ENCODE results near the gene MYRF. TPM values are rescaled to one million over a fixed set of nuclear protein-coding genes. Genes with fewer than 3 reads are reported as not detected.

MYRF gene
- total RNA-seq, 1 donor from 2014 or later: 13.7 TPM

DNA sequence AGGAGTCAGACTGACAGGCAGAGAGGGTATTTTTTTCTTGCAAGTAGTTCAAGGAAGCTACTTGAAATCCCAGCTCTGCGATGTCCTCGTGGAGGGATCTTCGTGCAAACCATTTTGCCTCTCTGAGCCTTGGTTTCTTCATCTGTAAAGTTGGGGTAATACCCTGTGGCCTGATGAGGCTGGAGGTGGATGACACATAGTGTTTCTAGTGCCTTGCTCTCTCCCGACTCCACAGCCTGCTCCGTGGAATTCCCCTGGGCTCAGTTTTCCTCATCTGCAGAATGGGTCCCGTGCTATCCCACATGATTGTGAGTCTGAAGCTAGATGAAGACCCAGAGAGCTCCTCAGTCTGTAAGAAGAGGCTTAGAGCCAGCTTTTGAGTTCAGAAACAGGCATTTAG is 39.6 kb upstream of the MYRF start:
- no peak overlapping the region for H3K4me3 ChIP-seq (ENCODE audit: low read depth, low read length)
- H3K27me3 ChIP-seq (ENCODE audit: control insufficient read depth, insufficient read depth, low read length): peaks cover 2% of the 10 kb centered on the region
- H3K36me3 ChIP-seq (ENCODE audit: control insufficient read depth, insufficient read depth, low read length): no peaks in the 10 kb centered on the region
- TF ChIP-seq, protein P1, sequence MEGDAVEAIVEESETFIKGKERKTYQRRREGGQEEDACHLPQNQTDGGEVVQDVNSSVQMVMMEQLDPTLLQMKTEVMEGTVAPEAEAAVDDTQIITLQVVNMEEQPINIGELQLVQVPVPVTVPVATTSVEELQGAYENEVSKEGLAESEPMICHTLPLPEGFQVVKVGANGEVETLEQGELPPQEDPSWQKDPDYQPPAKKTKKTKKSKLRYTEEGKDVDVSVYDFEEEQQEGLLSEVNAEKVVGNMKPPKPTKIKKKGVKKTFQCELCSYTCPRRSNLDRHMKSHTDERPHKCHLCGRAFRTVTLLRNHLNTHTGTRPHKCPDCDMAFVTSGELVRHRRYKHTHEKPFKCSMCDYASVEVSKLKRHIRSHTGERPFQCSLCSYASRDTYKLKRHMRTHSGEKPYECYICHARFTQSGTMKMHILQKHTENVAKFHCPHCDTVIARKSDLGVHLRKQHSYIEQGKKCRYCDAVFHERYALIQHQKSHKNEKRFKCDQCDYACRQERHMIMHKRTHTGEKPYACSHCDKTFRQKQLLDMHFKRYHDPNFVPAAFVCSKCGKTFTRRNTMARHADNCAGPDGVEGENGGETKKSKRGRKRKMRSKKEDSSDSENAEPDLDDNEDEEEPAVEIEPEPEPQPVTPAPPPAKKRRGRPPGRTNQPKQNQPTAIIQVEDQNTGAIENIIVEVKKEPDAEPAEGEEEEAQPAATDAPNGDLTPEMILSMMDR (IDR thresholded peaks at IDR 0.05; ENCODE audit: insufficient read depth, low read length, poor library complexity, severe bottlenecking): no peak
- no peak for DNase-seq (ENCODE audit: low read depth)

GRCh38 chr11:61713464-61713863 is 39.0 kb upstream of the MYRF start:
- Histone ChIP-seq H3K36me3 (ENCODE audit: control insufficient read depth, insufficient read depth, low read length) (no peaks in the 10 kb centered on the region), H3K4me3 (ENCODE audit: low read depth, low read length) (no peak overlapping the region), H3K27me3 (ENCODE audit: control insufficient read depth, insufficient read depth, low read length) (peaks cover 2% of the 10 kb centered on the region)
- no peak for DNase-seq (ENCODE audit: low read depth)
- TF ChIP-seq, protein P1 (IDR thresholded peaks at IDR 0.05; ENCODE audit: insufficient read depth, low read length, poor library complexity, severe bottlenecking): no peak

- TF ChIP-seq, protein P1 (IDR thresholded peaks at IDR 0.05; ENCODE audit: insufficient read depth, low read length, poor library complexity, severe bottlenecking): no peak
- Histone ChIP-seq H3K36me3 (ENCODE audit: control insufficient read depth, insufficient read depth, low read length) (no peaks in the 10 kb centered on the region), H3K27me3 (ENCODE audit: control insufficient read depth, insufficient read depth, low read length) (peaks cover 2% of the 10 kb centered on the region), H3K4me3 (ENCODE audit: low read depth, low read length) (no peak overlapping the region)
- DNase-seq (ENCODE audit: low read depth): no peak
Measured at GRCh38 chr11:61713906-61714305, 38.5 kb upstream of the MYRF start.

- Histone ChIP-seq H3K27me3 (ENCODE audit: control insufficient read depth, insufficient read depth, low read length) (peaks cover 2% of the 10 kb centered on the region), H3K36me3 (ENCODE audit: control insufficient read depth, insufficient read depth, low read length) (no peaks in the 10 kb centered on the region), H3K4me3 (ENCODE audit: low read depth, low read length) (no peak overlapping the region)
- TF ChIP-seq, protein P1 (IDR thresholded peaks at IDR 0.05; ENCODE audit: insufficient read depth, low read length, poor library complexity, severe bottlenecking): no peak
- no peak for DNase-seq (ENCODE audit: low read depth)
Measured at GRCh38 chr11:61714316-61714715, 38.1 kb upstream of the MYRF start.

GRCh38 chr11:61714916-61715315 is 37.5 kb upstream of the MYRF start:
- TF ChIP-seq, protein P1 (IDR thresholded peaks at IDR 0.05; ENCODE audit: insufficient read depth, low read length, poor library complexity, severe bottlenecking): no peak
- no peaks in the 10 kb centered on the region for H3K36me3 ChIP-seq (ENCODE audit: control insufficient read depth, insufficient read depth, low read length)
- DNase-seq (ENCODE audit: low read depth): no peak
- H3K4me3 ChIP-seq (ENCODE audit: low read depth, low read length): no peak overlapping the region
- H3K27me3 ChIP-seq (ENCODE audit: control insufficient read depth, insufficient read depth, low read length): peaks cover 2% of the 10 kb centered on the region

- TF ChIP-seq, protein P1 (IDR thresholded peaks at IDR 0.05; ENCODE audit: insufficient read depth, low read length, poor library complexity, severe bottlenecking): no peak
- DNase-seq (ENCODE audit: low read depth): no peak
- no peaks in the 10 kb centered on the region for H3K36me3 ChIP-seq (ENCODE audit: control insufficient read depth, insufficient read depth, low read length)
- no peak overlapping the region for H3K4me3 ChIP-seq (ENCODE audit: low read depth, low read length)
- peaks cover 2% of the 10 kb centered on the region for H3K27me3 ChIP-seq (ENCODE audit: control insufficient read depth, insufficient read depth, low read length)
Measured at GRCh38 chr11:61715867-61716266, 36.6 kb upstream of the MYRF start.

All from kidney epithelial cell (primary cell).